ENCODE data around the gene FGGY.

- no peak for TF ChIP-seq CTCF (IDR thresholded peaks at IDR 0.05)
- TF ChIP-seq EP300 (IDR thresholded peaks at IDR 0.05): peak; percentile 11
Observed at GRCh38 chr1:59292562-59292961, 4.3 kb upstream of the FGGY start.

Data from esophagus muscularis mucosa (tissue), 3 donors.